K562 (cell line): ENCODE results near the gene TRIM31. TPM values are rescaled to one million over a fixed set of nuclear protein-coding genes. Genes with fewer than 3 reads are reported as not detected.

Source experiments
- ARNT ChIP-seq, 2 experiments: fragments of 450-650 bp; IDR thresholded peaks; 2 replicates each; pipeline ENCODE4 v1.6.1; 2016; ENCODE audit warnings: mild to moderate bottlenecking in 1 of 2
- CREM ChIP-seq: IDR thresholded peaks from 2 replicates; pipeline ENCODE4 v1.6.1; 2014; ENCODE audit warnings: antibody characterized with exemption, low read depth
- E2F6 ChIP-seq, 2 experiments: IDR thresholded peaks; 2 replicates each; pipeline ENCODE4 v1.6.1; 2011; ENCODE audit warnings: borderline replicate concordance in 1 of 2, control low read depth in 1 of 2, low read depth in 1 of 2, low read length in 1 of 2, mild to moderate bottlenecking in 1 of 2, mixed read lengths in 1 of 2, moderate library complexity in 1 of 2; ENCODE audit not compliant: insufficient read depth in 1 of 2, insufficient read length in 1 of 2, poor library complexity in 1 of 2, severe bottlenecking in 1 of 2; ENCODE audit errors: extremely low read depth in 1 of 2
- ETS1 ChIP-seq: conservative IDR thresholded peaks from 2 replicates; pipeline ENCODE4 v1.6.1; 2011; ENCODE audit warnings: low read depth, mild to moderate bottlenecking, low read length; ENCODE audit not compliant: control insufficient read depth
- FUS ChIP-seq: fragments of 200-400 bp; formaldehyde crosslinking; optimal IDR thresholded peaks from 2 replicates; pipeline ENCODE3; 2017; ENCODE audit warnings: low read depth, low read length
- GATAD2A ChIP-seq: fragments of 450-650 bp; IDR thresholded peaks from 2 replicates; pipeline ENCODE4 v1.6.1; 2017
- GMEB1 ChIP-seq: fragments of 250-450 bp; sonication (Bioruptor Pico); IDR thresholded peaks from 2 replicates; pipeline ENCODE4 v1.4.0; 2020; ENCODE audit warnings: mild to moderate bottlenecking
- MED1 ChIP-seq: sonication (generic); formaldehyde crosslinking; IDR thresholded peaks from 2 replicates; pipeline ENCODE4 v1.8.1; 2023; ENCODE audit warnings: missing genetic modification reagents, borderline replicate concordance
- POLR2H ChIP-seq: IDR thresholded peaks from 2 replicates; pipeline ENCODE4 v1.6.1; 2016; ENCODE audit warnings: missing genetic modification characterization, low read depth, mild to moderate bottlenecking, control low read depth, missing compliant biosample characterization, moderate library complexity
- POLR3G ChIP-seq: IDR thresholded peaks from 2 replicates; pipeline ENCODE4 v1.6.1; 2011; ENCODE audit not compliant: insufficient read length, insufficient replicate concordance; ENCODE audit errors: extremely low read depth
- PTTG1 ChIP-seq: fragments of 450-650 bp; IDR thresholded peaks from 2 replicates; pipeline ENCODE4 v1.6.1; 2016; ENCODE audit warnings: low read depth, mild to moderate bottlenecking, missing genetic modification characterization, missing compliant biosample characterization
- RB1 ChIP-seq: fragments of 450-650 bp; IDR thresholded peaks from 2 replicates; pipeline ENCODE4 v1.6.1; 2017; ENCODE audit warnings: low read depth, mild to moderate bottlenecking
- RBM14 ChIP-seq: fragments of 200-400 bp; formaldehyde crosslinking; IDR thresholded peaks from 2 replicates; pipeline ENCODE4 v1.6.1; 2018; ENCODE audit warnings: low read depth, mild to moderate bottlenecking, low read length, moderate library complexity, borderline replicate concordance; ENCODE audit not compliant: insufficient read depth
- RCOR1 ChIP-seq, 2 experiments: IDR thresholded peaks; 2 replicates each; pipeline ENCODE4 v1.6.1; 2012; ENCODE audit warnings: low read depth in 2 of 2, low read length in 2 of 2, borderline replicate concordance in 1 of 2, improper control_type of control experiment in 1 of 2
- RNF2 ChIP-seq: sonication (generic); IDR thresholded peaks from 2 replicates; pipeline ENCODE4 v1.6.1; 2016
- SMARCE1 ChIP-seq: fragments of 450-650 bp; IDR thresholded peaks from 2 replicates; pipeline ENCODE4 v1.7.1; 2016; ENCODE audit warnings: mild to moderate bottlenecking
- TBP ChIP-seq: optimal IDR thresholded peaks from 2 replicates; pipeline ENCODE3; 2011; ENCODE audit warnings: low read depth, low read length, improper control_type of control experiment
- USF1 ChIP-seq: sonication (generic); formaldehyde crosslinking; IDR thresholded peaks from 2 replicates; pipeline ENCODE4 v1.9.0; 2022; ENCODE audit warnings: mild to moderate bottlenecking, missing genetic modification reagents
- WHSC1 ChIP-seq: IDR thresholded peaks from one replicate; pipeline ENCODE4 v1.6.1; 2012; ENCODE audit warnings: low read length, control low read depth, inconsistent platforms
- ZNF121 ChIP-seq: sonication (generic); formaldehyde crosslinking; conservative IDR thresholded peaks from 2 replicates; pipeline ENCODE4 v1.8.0; 2022; ENCODE audit warnings: missing genetic modification reagents
- ZNF76 ChIP-seq: fragments of 250-450 bp; sonication (Bioruptor Pico); IDR thresholded peaks from 2 replicates; pipeline ENCODE4 v1.4.0; 2020; ENCODE audit warnings: mild to moderate bottlenecking, moderate library complexity, borderline replicate concordance
- polyA plus RNA-seq, 8 experiments: library from polyadenylated mRNA; depleted of rRNA in 4 of 8; stranded (reverse) in 5 of 8; unstranded in 3 of 8; fragments of >200 nt; fragmentation: Nextera tagmentation in 2 of 8; fragmentation: Illumina TruSeq in 1 of 8; extraction: Ambion mirVana in 2 of 8; extraction: Trizol in 1 of 8; gene quantifications; 2 replicates each; pipeline versions ENCODE4 v1.2.1 to v1.2.3, GENCODE V29; 2011 to 2014; ENCODE audit warnings: inconsistent platforms in 1 of 8, missing spikeins in 1 of 8
- total RNA-seq, 7 experiments: library from RNA; depleted of rRNA in 6 of 7; stranded (reverse); fragments of >200 nt in 6 of 7; fragmentation: Illumina TruSeq in 2 of 7; extraction: Trizol in 2 of 7; gene quantifications; 2 replicates each; pipeline versions ENCODE4 v1.2.1 to v1.2.3, GENCODE V29; 2011 to 2021; ENCODE audit warnings: low replicate concordance in 1 of 7

TRIM31 gene
- total and polyA plus RNA-seq, 9 of the 15 experiments (the other 6 are each of a cell fraction or from before 2014, with no cell fraction given), result not detected

GRCh38 chr6:30102970-30103871 lies 9.7 kb downstream of the TRIM31 start (continued):
- TF ChIP-seq ETS1, result no peak
- TF ChIP-seq CREM, result peak; percentile 44
- TF ChIP-seq FUS, result no peak
- TF ChIP-seq USF1 (CRISPR knock-in tag), result no peak
- TF ChIP-seq WHSC1, result no peak
- no peak for TF ChIP-seq GATAD2A
- TF ChIP-seq TBP, result no peak
- TF ChIP-seq RCOR1 (IDR thresholded peaks at IDR 0.05; ENCODE audit: borderline replicate concordance in 1 of 2, low read depth in 2 of 2, low read length in 2 of 2), result no peak
- peak; percentile 62; the same call in 1 of the 2 replicates for TF ChIP-seq RB1
- TF ChIP-seq PTTG1 (tag), result no peak
- TF ChIP-seq MED1 (CRISPR knock-in tag), result no peak
- TF ChIP-seq ZNF121 (CRISPR knock-in tag), result no peak
- TF ChIP-seq RBM14, result no peak
- no peak for TF ChIP-seq POLR3G
- peak in 1 of 2 experiments; percentile 48; a peak in 1 of 4 replicates for TF ChIP-seq ARNT (IDR thresholded peaks at IDR 0.05)
- no peak for TF ChIP-seq GMEB1
- TF ChIP-seq POLR2H (tag), result no peak
- TF ChIP-seq SMARCE1, result no peak
- no peak for TF ChIP-seq E2F6 (IDR thresholded peaks at IDR 0.05; ENCODE audit: borderline replicate concordance in 1 of 2, extremely low read depth in 1 of 2, insufficient read depth in 1 of 2, insufficient read length in 1 of 2, low read depth in 1 of 2, low read length in 1 of 2, poor library complexity in 1 of 2, severe bottlenecking in 1 of 2)
- no peak; the same call in 1 of the 2 replicates for TF ChIP-seq RNF2
- no peak for TF ChIP-seq ZNF76
